Right renal cortex interstitium (tissue), 3 donors: ENCODE measurements around the gene GNG14. TPM values are rescaled to one million over a fixed set of nuclear protein-coding genes. Genes with fewer than 3 reads are reported as not detected.
"Not testable (repeated sequence)": the region's sequence is repeated elsewhere in the genome, so short reads cannot be mapped to it uniquely, and the experiment has no call there.

ENCODE experiments used
- DNase-seq, 3 donors: peaks; one replicate each; pipeline ENCODE4 v3.0.0-alpha.2; 2013; ENCODE audit warnings: low read depth in 3 of 3, low spot score in 2 of 3
- polyA plus RNA-seq, 3 donors: library from polyadenylated mRNA; unstranded; fragments of 120-200 nt; gene quantifications; one replicate each; pipeline ENCODE4 v1.2.1, GENCODE V29; 2013; ENCODE audit not compliant: insufficient read length in 3 of 3

The GNG14 gene
- polyA plus RNA-seq, 3 donors, result not detected

- no peak for DNase-seq
Measured at GRCh38 chr19:12666265-12667048, 21.3 kb upstream of the GNG14 start, which contains the start of the genes MAN2B1 and WDR83. Gene MAN2B1, minus strand, starts transcription at chr19:12666742. Its CDS starts 41 bp downstream, at chr19:12666701. Gene WDR83, plus strand, starts transcription at chr19:12666807. Its CDS starts 2,984 bp downstream, at chr19:12669791.

GRCh38 chr19:12667731-12668302, 20.0 kb upstream of the GNG14 start:
- no peak for DNase-seq

- no peak for DNase-seq
Measured at GRCh38 chr19:12668346-12668745, 19.5 kb upstream of the GNG14 start.

GRCh38 chr19:12668932-12669269, 18.9 kb upstream of the GNG14 start:
- DNase-seq, result no peak

- peak; percentile 79 to 92 (median 81) for DNase-seq
Measured at GRCh38 chr19:12669270-12670158, 18.3 kb upstream of the GNG14 start.

GRCh38 chr19:12670159-12670928, 17.5 kb upstream of the GNG14 start:
- DNase-seq, result no peak

GRCh38 chr19:12672744-12673143, 15.1 kb upstream of the GNG14 start:
- no peak for DNase-seq

- no peak for DNase-seq
Measured at GRCh38 chr19:12675399-12675798, 12.4 kb upstream of the GNG14 start.

GRCh38 chr19:12675940-12676339, 11.9 kb upstream of the GNG14 start:
- DNase-seq, result no peak

- DNase-seq, result peak in 1 of 3 donors; percentile 41
Measured at GRCh38 chr19:12676384-12676792, 11.4 kb upstream of the GNG14 start.

GRCh38 chr19:12676928-12677327, 10.9 kb upstream of the GNG14 start:
- no peak for DNase-seq

- not testable (repeated sequence) for DNase-seq
Measured at GRCh38 chr19:12678039-12678438, 9.8 kb upstream of the GNG14 start.

GRCh38 chr19:12680034-12680433, 7.8 kb upstream of the GNG14 start:
- no peak for DNase-seq

GRCh38 chr19:12681074-12681987, 6.5 kb upstream of the GNG14 start, which contains the start of gene DHPS:
Gene DHPS, minus strand, starts transcription at chr19:12681880. Its CDS starts 114 bp downstream, at chr19:12681766.
- DNase-seq, result peak; percentile 95 to 96 (median 95)

GRCh38 chr19:12685831-12686230, 2.0 kb upstream of the GNG14 start:
- no peak for DNase-seq

GRCh38 chr19:12689012-12689411, 1.2 kb downstream of the GNG14 start:
- DNase-seq, result no peak

GRCh38 chr19:12689581-12690216, 1.9 kb downstream of the GNG14 start:
- DNase-seq, result no peak

GRCh38 chr19:12692960-12693359, 5.2 kb downstream of the GNG14 start:
- no peak for DNase-seq

- no peak for DNase-seq
Measured at GRCh38 chr19:12694641-12695040, 6.8 kb downstream of the GNG14 start.
